Stimulated activated CD8-positive, alpha-beta memory T cell treated with anti-CD3 and anti-CD28 coated beads, Interleukin-4, amount 100 ng/mL, for 24 hours (primary cell): Measurements from ENCODE around the gene SLC7A6.

ENCODE experiments used
- DNase-seq: peaks from one replicate; pipeline ENCODE4 v3.0.0-alpha.2; 2020; ENCODE audit warnings: low read depth

The SLC7A6 gene

DNA sequence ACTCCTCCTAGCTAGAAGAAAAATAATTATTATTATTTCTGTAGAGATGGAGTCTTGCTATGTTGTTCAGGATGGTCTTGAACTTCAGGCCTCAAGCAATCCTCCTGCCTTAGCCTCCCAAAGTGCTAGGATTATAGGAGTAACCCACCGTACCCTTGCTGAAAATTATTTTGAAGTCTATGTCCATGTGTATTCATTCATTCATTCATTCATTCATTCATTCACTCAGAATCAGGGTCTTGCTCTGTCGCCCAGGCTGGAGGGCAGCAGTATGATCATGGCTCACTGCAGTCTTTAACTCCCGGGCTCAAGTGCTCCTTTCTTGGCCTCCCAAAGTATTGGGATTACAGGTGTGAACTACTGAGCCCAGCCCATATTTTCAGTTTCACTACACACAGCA is 42.3 kb downstream of the SLC7A6 start:
- DNase-seq, result no peak

DNA sequence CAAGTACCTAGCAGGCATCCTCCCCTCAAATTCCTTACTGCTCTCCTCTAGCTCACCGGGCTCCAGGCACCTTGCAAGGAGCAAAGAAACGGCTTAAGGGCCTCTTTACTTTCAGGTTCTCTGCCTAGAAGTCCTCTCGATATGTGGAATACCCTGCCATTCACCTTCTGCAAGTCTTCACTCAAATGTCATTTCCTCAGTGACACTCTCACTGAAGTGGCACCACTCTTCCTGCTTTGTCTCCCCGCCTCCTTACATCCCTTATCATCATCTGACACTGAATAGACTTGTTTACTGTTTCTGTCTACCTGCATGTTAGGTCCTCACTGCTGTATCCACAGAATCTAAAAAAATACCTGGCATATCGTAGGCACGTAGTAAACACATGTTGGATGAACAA is 45.5 kb downstream of the SLC7A6 start:
- no peak for DNase-seq

DNA sequence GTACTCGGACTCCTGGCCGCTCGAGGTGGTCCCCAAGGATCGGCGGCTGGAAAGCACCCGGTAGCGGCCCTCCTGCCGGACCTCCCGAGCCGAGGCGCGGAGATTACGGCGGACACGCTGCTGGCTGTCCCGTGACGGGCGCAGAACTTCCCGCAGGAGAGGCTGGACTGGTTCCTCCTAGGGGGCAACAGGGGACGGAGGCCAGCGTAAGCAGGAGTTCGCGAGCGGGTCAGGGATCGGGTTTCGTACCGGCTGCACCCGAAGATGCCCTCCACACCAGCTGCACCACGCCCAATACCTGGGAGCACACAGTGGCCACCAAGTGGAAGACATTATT is 46.1 kb downstream of the SLC7A6 start:
- DNase-seq, result no peak

DNA sequence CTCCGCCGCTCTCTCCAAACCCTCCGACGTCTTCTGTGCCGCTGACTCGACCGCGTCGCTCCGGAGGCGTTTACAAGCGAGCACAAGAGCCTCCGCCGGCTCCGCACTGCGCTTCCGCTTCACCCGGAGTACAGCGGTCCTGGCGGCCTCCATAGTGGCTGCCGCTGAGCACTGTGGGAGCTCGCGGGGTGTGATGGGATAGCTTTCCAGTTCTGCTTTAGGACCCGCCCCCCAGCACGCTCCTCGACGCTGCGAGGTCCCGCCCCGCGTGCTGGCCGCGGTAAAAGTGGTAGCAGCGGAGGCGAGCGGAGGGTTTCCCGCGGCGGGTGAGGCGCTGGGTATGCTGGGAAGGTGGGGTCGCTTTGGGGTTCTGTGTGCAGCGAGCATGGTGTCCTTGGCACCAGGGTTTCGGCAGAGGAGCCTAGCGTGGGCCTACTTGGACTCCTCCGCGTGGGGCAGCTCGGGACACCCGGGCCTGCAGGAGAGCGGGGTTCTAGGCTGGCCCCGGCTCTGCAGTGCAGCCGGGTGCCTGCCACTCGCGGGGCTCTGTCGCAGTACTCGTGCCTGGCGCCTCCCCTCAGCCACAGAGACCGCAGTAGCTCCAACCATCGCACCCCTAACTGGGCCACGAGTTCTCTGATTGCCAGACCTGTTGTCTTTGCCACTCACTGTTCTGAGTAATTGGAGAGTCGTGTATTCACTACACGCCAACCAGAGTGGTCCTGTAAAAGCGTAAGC is 46.6 kb downstream of the SLC7A6 start, which contains the start of the genes PRMT7 and SLC7A6OS:
Gene PRMT7 (plus strand): TSS at position 246 of the 738 bp plus-strand sequence. CDS start 4,961 bp downstream, outside the sequence.
Gene SLC7A6OS (minus strand): TSS at position 173 of the 738 bp plus-strand sequence. CDS start 20 bp downstream, at position 153.
- peak; percentile 91 for DNase-seq

DNA sequence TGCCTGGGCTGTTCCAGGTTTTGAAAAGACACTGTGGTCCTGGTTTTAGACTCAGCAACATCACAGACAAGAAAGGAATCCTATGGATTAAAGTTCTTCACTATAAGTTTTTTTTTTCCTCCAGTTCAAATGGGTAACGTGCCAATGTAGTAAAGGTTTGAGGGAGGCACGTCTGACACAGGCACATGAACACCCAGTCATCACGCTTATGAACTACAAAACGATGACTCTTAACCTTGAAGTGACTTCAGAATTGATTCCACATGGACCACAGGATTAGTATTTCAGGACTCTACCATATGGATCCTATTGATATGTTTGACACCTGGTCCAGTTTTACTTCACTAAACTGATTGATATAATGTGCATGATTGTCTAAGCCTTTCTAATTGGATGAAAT is 48.8 kb downstream of the SLC7A6 start:
- no peak for DNase-seq

DNA sequence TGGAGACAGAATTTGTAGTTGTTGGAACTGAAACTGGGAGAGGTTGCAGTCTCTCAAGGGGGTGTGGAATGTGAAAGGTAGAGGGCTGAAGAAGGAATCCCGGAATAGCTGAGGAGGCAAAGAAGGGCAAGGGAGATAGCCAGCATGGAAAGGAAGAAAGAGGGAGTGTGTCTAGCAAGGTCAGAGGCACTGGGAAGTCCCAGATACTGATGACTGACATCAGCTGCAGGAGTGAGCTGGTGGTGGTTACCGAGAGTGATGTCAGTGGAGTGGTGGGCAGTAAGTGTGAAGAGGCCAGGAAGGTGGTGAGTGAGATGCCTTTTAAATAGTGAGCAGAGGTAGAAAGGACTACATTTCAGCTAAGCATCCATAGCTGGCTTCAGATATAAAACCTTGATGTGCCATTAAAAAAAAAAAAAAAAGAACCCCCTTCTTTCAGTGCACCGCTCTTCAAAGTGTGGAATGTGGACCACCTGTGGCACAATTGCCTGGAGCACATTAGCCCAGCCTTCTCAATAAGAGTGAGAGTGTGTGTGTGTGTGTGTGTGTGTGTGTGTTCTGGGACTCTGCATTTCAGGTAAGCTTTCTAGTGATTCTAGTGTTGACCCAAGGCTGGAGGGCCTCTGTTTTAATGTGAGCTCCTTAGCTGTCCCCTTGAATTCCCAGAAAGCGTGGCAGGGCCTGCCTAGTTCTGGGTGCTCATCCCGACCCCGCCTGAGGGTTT is 55.0 kb downstream of the SLC7A6 start:
- DNase-seq, result peak; percentile 38

DNA sequence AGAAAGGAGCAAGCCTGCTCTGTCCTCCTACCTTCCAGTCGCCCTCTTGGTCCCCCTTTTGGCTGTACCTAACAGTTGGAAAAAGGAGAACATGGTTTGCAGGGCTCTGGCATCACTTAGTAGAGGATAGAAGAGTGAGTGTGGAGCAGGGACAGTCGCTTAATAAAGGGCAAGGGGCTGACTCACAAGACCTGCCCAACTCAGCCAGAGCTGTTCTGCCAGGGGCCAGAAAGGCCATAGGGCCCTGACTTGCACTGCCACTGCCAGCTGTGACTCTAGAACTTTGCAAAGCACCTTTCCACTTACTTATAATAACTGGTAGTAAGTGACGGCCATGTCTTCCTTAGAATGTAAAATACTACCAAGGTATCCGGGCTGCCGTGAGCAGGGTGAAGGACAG is 60.0 kb downstream of the SLC7A6 start:
- no peak for DNase-seq

DNA sequence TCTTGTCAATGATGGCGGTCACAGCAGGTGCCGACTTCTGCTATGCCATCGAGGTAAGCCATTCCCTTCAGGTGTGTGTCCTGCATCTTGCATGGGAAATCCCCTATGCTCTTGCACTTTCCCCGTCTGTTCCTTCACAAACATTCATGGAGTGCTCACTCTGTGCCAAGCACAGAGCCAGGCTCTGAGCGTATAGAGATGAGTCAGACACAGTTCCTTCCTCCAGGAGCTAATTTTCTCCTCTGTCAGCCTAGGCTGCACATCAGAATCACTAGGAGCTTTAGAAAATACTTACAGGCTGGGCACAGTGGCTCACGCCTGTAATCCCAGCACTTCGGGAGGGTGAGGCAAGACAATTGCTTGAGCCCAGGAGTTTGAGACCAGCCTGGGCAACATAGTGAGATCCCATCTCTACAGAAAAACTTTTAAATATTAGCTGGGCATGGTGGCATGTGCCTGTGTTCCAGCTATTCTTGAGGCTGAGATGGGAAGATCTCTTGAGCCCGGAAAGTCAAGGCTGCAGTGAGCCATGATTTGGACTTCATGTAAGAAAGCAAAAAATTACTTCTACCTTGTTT is 60.5 kb downstream of the SLC7A6 start:
- DNase-seq, result no peak

DNA sequence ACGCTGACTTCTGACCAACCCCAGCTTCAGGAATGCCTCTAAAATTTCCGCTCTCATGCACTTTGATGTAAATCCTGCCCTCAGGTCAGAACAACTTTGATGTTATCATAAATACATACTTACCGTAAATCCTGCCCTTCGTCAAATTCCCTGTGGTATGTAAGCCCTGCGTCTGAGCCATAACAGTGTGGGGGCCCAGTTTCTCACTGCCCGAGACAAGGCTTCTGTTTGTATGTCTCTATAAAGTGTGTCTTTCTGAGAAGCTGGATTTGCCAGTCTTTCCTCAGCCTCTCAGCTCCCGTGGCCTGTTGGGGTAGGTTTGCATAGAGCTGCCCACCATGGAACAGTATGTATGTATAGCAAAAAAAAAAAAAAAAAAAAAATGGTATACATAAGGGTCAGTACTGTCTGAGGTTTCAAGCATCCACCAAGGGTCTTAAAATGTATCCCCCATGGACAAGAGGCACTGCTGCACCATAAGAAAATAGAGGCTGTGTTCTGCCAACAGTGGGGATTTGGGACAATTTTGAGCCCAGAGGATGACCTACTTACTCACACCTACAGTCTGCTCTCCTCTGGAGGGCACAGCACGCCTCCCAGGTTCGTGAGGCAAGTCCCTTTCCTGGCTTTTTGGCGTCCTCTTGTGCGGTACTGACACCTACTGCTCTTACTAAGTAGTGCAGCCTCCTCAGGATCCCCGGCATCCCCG is 64.0 kb downstream of the SLC7A6 start:
- DNase-seq, result peak; percentile 51

DNA sequence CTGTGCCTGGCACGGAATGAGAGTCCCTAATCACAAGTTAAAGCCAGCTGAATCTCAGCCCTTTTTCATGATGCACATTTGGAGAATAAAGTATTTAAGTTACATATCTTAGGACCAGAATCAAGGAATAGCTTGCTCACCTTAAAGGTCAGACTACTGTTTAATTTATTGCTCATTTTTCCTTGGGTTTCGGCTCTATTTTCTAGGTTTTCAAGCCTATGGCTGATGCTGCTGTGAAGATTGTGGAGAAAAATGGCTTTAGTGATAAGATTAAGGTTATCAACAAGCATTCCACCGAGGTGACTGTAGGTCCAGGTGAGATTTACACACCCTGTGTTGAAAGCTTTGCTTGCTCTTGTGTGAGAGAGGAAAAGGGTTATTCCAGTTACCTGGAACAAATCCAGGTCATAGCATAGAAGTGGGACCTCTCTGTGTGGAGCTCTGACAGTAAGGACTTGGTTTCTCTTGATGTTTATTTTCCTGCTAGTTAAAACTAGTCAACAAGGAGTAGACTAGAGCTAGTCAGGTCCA is 64.6 kb downstream of the SLC7A6 start:
- no peak for DNase-seq

DNA sequence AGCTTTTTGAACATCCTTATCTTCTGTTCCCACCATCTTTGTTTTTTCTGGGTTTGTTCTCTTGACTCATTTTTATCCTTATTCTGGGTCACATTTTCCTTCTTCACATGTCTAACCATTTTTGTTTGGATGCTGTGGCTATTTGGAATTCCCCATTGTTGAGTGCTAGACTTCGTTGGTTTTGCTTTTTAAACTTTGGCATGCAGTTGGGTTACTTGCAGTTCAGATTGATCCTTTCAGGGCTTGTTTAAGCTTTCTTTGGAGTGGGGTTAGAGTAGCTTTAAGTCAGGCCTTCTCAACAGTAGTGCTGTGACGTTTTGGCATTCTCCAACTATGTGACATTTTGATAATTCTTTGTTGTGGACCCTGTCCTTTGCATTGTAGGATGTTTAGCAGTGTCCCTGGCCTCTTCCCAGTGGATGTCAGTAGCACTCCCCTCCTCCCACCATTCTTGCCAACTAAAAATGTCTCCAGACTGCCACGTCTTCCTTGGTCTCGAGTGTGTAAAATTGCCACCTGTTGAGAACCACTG is 67.6 kb downstream of the SLC7A6 start:
- no peak for DNase-seq

DNA sequence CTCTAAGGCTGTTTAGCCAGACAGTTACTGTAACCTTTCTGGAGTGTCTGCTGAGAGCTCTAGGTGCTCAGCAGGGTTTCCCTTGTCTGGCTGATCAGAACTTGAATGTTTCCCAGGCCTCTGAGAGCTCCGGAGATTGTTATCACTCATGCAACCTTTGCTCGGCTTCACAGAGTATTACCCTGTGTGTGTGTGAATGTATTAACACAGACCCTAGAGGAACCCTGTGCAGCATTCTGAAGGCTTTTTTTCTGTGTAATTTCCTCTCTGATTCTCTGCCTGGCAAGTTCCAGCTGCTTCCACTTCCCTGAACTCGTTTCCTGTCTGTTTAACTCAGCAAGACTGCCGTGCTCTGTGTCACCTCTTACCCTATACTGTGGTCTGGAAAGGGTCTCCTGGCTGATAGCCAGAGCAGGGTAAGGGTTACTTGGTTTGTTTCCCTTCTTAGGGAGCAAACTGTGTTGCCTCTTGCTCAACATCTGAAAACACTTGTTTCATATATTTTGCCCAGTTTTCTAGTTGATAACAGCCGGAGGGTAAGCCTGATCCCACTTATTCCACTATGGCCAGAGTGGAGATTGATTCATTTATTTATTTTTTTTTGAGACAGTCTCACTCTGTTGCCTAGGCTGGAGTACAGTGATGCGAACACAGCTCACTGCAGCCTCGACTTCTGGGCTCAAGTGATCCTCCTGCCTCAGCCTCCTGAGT is 68.2 kb downstream of the SLC7A6 start:
- no peak for DNase-seq

DNA sequence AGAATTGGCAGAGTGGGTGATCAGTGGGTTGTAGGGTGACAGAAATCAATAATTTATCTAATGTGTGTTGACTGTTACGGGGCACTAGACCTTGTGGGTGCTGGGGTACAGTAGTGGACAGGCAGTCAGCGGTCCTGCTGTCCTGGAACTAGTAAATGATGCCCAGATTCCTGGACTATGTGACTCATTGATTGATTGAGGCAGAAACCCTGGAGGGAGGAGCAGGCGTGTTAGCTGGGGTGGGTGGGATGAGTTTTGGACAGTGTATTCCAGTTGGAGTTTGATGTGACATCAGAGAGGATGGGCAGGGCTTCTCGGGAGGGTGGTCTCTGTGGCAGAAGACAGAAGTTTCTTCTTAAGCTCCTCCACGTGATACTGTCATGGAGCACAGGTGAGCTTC is 70.8 kb downstream of the SLC7A6 start:
- no peak for DNase-seq

DNA sequence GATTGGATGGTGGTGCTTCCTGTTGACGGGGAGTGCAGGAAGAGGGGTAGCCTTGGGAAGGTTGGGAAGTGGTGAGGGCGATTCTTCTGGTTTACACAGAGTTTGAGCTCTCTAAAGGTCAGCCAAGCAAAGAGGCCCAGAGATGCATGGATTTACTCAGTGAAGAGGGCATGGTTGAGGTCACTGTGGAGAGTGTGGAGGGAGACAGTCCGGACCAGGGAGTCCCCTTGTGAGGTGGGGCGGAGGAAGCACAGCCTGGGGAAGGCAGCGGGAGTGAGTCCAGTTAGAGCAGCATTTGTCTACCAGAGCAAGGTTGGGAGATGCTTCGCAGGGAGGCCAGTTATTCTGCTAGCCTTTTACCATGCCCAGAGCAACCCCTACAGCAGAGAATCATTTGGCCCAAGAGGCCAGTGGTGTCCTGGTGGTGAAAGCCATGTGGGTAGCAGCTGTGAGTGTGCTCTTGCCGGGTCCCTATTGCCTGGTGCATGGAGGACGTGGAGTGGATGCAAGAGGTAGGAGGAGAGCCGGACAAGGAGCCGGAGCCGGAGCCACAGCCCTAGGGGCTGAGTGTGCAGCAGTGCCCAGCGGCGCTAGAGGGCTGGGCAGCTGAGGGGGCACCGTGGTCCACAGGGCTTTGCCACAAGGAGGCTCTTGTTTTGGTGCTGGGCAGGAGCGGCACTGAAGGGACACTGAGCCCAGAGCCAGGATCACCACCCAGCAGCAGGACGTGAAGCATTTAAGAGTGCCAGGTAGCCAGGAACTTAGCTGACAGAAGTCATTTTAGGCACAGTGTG is 74.2 kb downstream of the SLC7A6 start:
- DNase-seq, result no peak

DNA sequence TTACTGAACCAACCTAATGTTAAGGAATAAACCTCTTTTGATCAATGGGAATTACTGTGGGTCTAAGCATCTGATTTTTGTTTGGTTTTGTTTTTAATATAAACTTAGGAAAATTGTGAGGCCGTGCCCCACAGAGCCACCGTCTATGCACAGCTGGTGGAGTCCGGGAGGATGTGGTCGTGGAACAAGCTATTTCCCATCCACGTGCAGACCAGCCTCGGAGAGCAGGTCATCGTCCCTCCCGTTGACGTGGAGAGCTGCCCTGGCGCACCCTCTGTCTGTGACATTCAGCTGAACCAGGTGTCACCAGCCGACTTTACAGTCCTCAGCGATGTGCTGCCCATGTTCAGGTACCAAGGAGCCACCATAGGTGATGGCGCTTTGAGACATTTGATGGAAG is 74.9 kb downstream of the SLC7A6 start:
- DNase-seq, result no peak

DNA sequence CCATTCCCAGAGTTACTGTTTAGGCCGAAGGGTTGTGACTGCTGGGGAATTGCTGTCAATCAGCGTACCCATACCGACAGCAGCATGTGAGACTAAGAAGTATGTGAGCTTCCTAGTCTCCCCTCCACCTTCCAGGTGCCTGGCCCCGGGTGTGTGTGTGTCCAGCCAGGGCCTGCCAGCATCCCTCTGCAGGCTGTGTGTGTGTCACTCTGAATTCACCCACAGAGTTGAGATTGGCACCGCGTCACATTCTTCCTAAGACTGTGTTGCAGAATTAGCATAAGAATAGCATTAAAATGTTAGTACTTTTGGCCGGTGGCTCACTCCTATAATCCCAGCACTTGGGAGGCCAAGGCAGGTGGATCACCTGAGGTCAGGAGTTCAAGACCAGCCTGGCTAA is 78.3 kb downstream of the SLC7A6 start:
- no peak for DNase-seq

DNA sequence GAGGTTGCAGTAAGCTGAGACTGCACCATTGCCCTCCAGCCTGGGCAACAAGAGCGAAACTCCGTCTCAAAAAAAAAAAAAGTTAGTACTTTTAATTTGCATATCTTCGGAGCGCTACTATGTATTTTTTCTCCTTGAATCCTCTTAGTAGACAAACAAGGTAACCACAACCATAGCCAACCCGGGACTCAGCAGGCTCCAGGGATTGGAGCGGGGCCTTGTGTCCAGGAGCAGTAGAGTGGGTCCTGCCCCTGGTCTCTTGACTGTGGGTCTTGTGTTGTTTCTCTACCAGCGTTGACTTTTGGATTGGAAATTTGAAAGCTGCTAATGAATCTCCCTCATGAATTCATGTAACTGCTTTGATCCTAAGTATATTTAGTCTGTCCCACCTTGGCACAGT is 78.8 kb downstream of the SLC7A6 start:
- no peak for DNase-seq

DNA sequence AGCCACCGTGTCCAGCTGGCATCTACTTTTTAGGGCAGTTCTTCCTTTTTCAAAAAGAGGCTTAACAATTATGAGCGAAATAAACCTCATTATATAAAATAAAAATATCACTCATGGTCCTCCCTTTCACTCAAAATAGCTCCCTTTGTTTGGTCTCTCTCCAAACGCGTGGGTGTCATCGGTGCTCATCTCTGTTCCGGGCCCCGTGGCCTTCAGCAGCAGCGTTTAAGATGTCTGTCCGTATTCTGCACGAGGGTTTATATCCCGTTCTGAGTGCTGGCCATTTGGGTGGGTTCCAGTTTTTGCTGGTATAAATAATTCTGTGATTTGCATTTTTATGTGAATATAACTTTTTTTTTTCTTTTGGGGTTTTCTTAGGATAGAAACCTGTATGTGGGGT is 79.9 kb downstream of the SLC7A6 start:
- no peak for DNase-seq

DNA sequence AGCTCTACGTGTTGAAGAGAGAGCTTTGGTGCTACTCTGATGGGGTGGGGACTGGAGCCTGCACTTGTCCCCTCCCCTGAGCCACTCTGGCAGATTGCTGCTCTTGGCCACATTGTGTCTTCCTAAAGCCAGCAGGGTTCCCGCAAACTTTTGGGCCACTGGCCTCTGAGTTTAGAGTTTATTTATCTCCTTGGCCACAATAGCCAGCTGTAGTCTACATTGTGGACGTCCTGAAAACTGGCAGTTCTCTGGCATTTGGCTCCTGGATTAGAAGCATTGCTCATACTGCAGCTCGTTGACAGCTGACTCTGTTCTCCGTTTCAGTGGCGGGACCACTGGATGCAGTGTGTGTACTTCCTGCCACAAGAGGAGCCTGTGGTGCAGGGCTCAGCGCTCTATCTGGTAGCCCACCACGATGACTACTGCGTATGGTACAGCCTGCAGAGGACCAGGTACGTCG is 81.1 kb downstream of the SLC7A6 start:
- no peak for DNase-seq

DNA sequence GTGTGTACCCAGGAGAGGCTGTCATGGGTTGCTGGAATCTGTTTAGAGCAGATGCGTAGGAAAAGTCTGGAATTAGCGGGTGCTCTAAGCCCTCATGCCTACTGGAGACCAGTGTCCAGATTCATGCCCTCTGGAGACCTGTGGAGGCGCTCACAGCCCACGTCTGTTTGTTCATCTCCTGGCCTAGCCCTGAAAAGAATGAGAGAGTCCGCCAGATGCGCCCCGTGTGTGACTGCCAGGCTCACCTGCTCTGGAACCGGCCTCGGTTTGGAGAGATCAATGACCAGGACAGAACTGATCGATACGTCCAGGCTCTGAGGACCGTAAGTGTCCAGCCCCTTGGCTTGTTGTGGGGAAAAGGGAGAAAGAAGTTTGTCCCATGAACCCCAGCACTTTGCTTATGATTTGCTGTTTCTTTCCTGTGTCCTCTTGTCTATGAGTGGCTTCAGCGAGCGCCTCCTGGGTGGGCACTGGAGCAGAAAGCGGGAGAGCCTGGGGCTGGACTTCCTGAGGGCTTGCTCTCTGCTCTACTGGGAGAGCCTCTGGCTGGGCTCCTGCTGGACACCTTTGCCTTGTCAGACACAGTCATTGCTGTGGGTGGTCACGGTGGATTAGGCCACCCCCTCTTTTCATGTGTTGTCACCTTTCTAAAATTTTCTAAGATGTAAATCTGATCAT is 81.8 kb downstream of the SLC7A6 start:
- no peak for DNase-seq
